HepG2 (cell line): ENCODE data around the gene ZNF629. TPM values are rescaled to one million over a fixed set of nuclear protein-coding genes. Genes with fewer than 3 reads are reported as not detected.

ENCODE experiments used
- CERS6 ChIP-seq: sonication (generic); formaldehyde crosslinking; IDR thresholded peaks from 2 replicates; pipeline ENCODE4 v1.5.0; 2020; ENCODE audit warnings: missing genetic modification reagents
- FLYWCH1 ChIP-seq: sonication (generic); formaldehyde crosslinking; IDR thresholded peaks from 2 replicates; pipeline ENCODE4 v1.8.1; 2023; ENCODE audit warnings: mild to moderate bottlenecking, missing genetic modification reagents
- GTF3A ChIP-seq: sonication (generic); formaldehyde crosslinking; conservative IDR thresholded peaks from 2 replicates; pipeline ENCODE4 v1.4.0; 2020; ENCODE audit warnings: mild to moderate bottlenecking, missing genetic modification reagents
- JARID2 ChIP-seq: sonication (generic); formaldehyde crosslinking; IDR thresholded peaks from 2 replicates; pipeline ENCODE4 v1.8.1; 2023; ENCODE audit warnings: missing genetic modification reagents, inconsistent platforms; ENCODE audit not compliant: insufficient replicate concordance
- NFYB ChIP-seq: sonication (generic); formaldehyde crosslinking; IDR thresholded peaks from 2 replicates; pipeline ENCODE4 v1.4.0; 2020; ENCODE audit warnings: missing genetic modification reagents
- NR2C2 ChIP-seq: sonication (generic); formaldehyde crosslinking; IDR thresholded peaks from 2 replicates; pipeline ENCODE4 v1.4.0; 2020; ENCODE audit warnings: missing genetic modification reagents, mild to moderate bottlenecking, moderate library complexity, borderline replicate concordance
- PLRG1 ChIP-seq: fragments of 450-650 bp; conservative IDR thresholded peaks from 2 replicates; pipeline ENCODE4 v1.6.1; 2016
- PPARG ChIP-seq: conservative IDR thresholded peaks from 2 replicates; pipeline ENCODE4 v1.6.1; 2016; ENCODE audit warnings: missing biosample characterization, missing genetic modification reagents
- RARA ChIP-seq: IDR thresholded peaks from 2 replicates; pipeline ENCODE4 v1.6.1; 2016; ENCODE audit warnings: missing genetic modification reagents, missing compliant biosample characterization
- SOX13 ChIP-seq, 3 experiments: fragments of 450-650 bp in 1 of 3; sonication (generic) in 1 of 3; formaldehyde crosslinking in 1 of 3; IDR thresholded peaks in 2 of 3; conservative IDR thresholded peaks in 1 of 3; 2 replicates each; pipeline versions ENCODE4 v1.5.0 to v1.6.1; 2016 to 2020; ENCODE audit warnings: antibody characterized with exemption in 1 of 3, mild to moderate bottlenecking in 1 of 3, missing compliant biosample characterization in 1 of 3, missing genetic modification reagents in 1 of 3, moderate library complexity in 1 of 3
- SRSF1 ChIP-seq: fragments of 200-400 bp; formaldehyde crosslinking; optimal IDR thresholded peaks from 2 replicates; pipeline ENCODE3; 2017; ENCODE audit warnings: mild to moderate bottlenecking, low read depth, low read length, moderate library complexity
- ZNF30 ChIP-seq: sonication (generic); formaldehyde crosslinking; IDR thresholded peaks from 2 replicates; pipeline ENCODE4 v1.5.0; 2020; ENCODE audit warnings: mild to moderate bottlenecking, missing genetic modification reagents
- ZNF501 ChIP-seq: sonication (generic); formaldehyde crosslinking; IDR thresholded peaks from 2 replicates; pipeline ENCODE4 v1.5.1; 2020; ENCODE audit warnings: mild to moderate bottlenecking, moderate library complexity, missing genetic modification reagents
- ZNF570 ChIP-seq: sonication (generic); formaldehyde crosslinking; IDR thresholded peaks from 2 replicates; pipeline ENCODE4 v1.4.0; 2020; ENCODE audit warnings: mild to moderate bottlenecking, missing genetic modification reagents, borderline replicate concordance
- ZNF704 ChIP-seq: sonication (generic); formaldehyde crosslinking; IDR thresholded peaks from 2 replicates; pipeline ENCODE4 v1.8.1; 2023; ENCODE audit warnings: mild to moderate bottlenecking, inconsistent platforms, moderate library complexity, missing genetic modification reagents, borderline replicate concordance
- ZNF790 ChIP-seq: sonication (generic); formaldehyde crosslinking; IDR thresholded peaks from 2 replicates; pipeline ENCODE4 v1.8.0; 2022; ENCODE audit warnings: missing genetic modification reagents, mild to moderate bottlenecking, borderline replicate concordance
- ZNF841 ChIP-seq: sonication (generic); formaldehyde crosslinking; IDR thresholded peaks from 2 replicates; pipeline ENCODE4 v1.8.1; 2023; ENCODE audit warnings: missing genetic modification reagents, borderline replicate concordance
- ZNF891 ChIP-seq: sonication (generic); formaldehyde crosslinking; IDR thresholded peaks from 2 replicates; pipeline ENCODE4 v1.5.0; 2020; ENCODE audit warnings: mild to moderate bottlenecking, missing genetic modification reagents
- polyA plus RNA-seq, 8 experiments: library from polyadenylated mRNA; depleted of rRNA in 3 of 8; stranded (reverse) in 7 of 8; unstranded in 1 of 8; fragments of >200 nt; fragmentation: Illumina TruSeq in 4 of 8; extraction: Trizol in 4 of 8; gene quantifications; 2 replicates each; pipeline versions ENCODE4 v1.2.1 to v1.2.3, GENCODE V29; 2011 to 2016; ENCODE audit warnings: low read depth in 4 of 8, missing spikeins in 1 of 8, mixed read lengths in 1 of 8; ENCODE audit not compliant: insufficient read depth in 1 of 8
- total RNA-seq, 5 experiments: library from RNA; depleted of rRNA; stranded (reverse); fragments of >200 nt; fragmentation: Illumina TruSeq; extraction: Trizol; gene quantifications; 2 replicates each; pipeline ENCODE4 v1.2.3, GENCODE V29; 2016; ENCODE audit warnings: low read depth in 1 of 5
- TF ChIP-seq, protein P1 (sequence below): IDR thresholded peaks from 2 replicates; pipeline ENCODE4 v1.6.1; 2016; ENCODE audit warnings: mild to moderate bottlenecking, missing biosample characterization, missing genetic modification reagents

The ZNF629 gene
- total and polyA plus RNA-seq, 2 of the 13 experiments (the other 11 are each of a cell fraction or from before 2014, with no cell fraction given): 6.1 to 16.5 TPM

DNA sequence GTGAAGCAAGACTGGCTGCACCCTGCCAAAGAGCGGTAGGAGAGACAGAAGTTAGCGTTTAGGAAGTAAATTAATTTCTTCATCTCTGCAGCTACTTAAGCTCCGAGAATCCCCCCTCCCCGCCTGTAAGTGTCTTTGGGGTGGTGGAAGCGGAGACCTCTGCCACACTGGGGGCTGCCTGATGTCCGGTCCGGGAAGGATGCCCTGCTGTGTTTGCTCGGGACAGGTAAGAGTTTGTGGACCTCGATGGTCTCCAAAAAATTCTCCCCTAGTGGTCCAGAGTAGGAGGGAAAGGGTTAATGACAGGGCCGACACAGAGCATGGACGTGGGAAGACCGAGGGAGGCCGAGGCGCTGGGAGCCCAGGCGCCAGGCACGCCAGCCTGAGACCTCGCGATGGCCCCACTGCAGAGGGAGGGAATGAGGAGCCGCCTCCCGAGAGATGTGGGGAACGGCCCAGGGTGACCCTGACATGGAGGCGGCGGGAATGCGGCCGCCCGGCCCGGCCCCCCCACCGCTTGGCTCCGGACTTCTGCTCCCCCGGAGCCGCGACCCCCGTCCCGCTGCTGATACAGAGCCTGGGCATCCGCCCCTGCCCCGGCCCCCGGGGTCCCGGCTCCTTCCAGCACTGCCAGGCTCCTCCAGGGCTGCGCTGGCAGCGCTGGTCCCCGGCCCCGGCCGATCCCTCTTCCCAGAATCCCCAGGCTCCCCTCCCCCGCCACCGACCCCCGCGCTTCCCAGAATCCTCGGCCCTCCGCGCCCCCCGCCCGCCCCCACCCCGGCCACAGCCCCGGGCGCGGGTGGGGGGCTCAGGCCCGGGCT is 680 bp downstream of the ZNF629 start (continued):
- TF ChIP-seq SRSF1: peak; percentile 42
- no peak for TF ChIP-seq NFYB
- no peak for TF ChIP-seq ZNF501
- TF ChIP-seq JARID2 (CRISPR knock-in tag): peak; percentile 39
- TF ChIP-seq, protein P1, sequence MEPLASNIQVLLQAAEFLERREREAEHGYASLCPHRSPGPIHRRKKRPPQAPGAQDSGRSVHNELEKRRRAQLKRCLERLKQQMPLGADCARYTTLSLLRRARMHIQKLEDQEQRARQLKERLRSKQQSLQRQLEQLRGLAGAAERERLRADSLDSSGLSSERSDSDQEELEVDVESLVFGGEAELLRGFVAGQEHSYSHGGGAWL (CRISPR knock-in tag): no peak
- TF ChIP-seq ZNF891 (CRISPR knock-in tag): no peak
- peak; percentile 35; the same call in 1 of the 2 replicates for TF ChIP-seq RARA (CRISPR knock-in tag)
- TF ChIP-seq PPARG (CRISPR knock-in tag): no peak
- TF ChIP-seq CERS6: no peak
- no peak for TF ChIP-seq ZNF570 (CRISPR knock-in tag)
- no peak for TF ChIP-seq ZNF30 (CRISPR knock-in tag)
- no peak for TF ChIP-seq NR2C2 (CRISPR knock-in tag)
- TF ChIP-seq ZNF704: no peak
- TF ChIP-seq SOX13 (IDR thresholded peaks at IDR 0.05): no peak
- TF ChIP-seq SOX13 (CRISPR knock-in tag; conservative IDR thresholded peaks at IDR 0.05 in 1 of 2, IDR thresholded peaks at IDR 0.05 in 1 of 2): 0 out of 4 replicates have a peak, but pooled peaks of 1 of the 2 experiments have one; percentile 13
- no peak for TF ChIP-seq ZNF841 (CRISPR knock-in tag)
- TF ChIP-seq FLYWCH1 (CRISPR knock-in tag): no peak
- TF ChIP-seq PLRG1: no peak
- TF ChIP-seq GTF3A: no peak
- TF ChIP-seq ZNF790 (CRISPR knock-in tag): 0 out of 2 replicates have a peak, but pooled peaks have one; percentile 13
- TF ChIP-seq, all 625 proteins: peak for 90
